AG09309 (cell line): ENCODE data around the gene CCDC40.
"Not testable (repeated sequence)": the region's sequence is repeated elsewhere in the genome, so short reads cannot be mapped to it uniquely, and the experiment has no call there.

Source experiments
- DNase-seq: peaks from one replicate; pipeline ENCODE4 v3.0.0-alpha.2; 2010; ENCODE audit warnings: low read depth
- H3K4me3 ChIP-seq: 2 replicates; pipeline ENCODE4 v1.5.1; 2011; ENCODE audit warnings: mild to moderate bottlenecking, low read depth, low read length, moderate library complexity; ENCODE audit not compliant: control insufficient read depth
- TF ChIP-seq, protein P1 (sequence below): IDR thresholded peaks from 2 replicates; pipeline ENCODE4 v1.5.1; 2011; ENCODE audit warnings: mild to moderate bottlenecking, low read depth, low read length, inconsistent platforms; ENCODE audit not compliant: insufficient read depth, control insufficient read depth; ENCODE audit errors: missing control alignments

The CCDC40 gene

DNA sequence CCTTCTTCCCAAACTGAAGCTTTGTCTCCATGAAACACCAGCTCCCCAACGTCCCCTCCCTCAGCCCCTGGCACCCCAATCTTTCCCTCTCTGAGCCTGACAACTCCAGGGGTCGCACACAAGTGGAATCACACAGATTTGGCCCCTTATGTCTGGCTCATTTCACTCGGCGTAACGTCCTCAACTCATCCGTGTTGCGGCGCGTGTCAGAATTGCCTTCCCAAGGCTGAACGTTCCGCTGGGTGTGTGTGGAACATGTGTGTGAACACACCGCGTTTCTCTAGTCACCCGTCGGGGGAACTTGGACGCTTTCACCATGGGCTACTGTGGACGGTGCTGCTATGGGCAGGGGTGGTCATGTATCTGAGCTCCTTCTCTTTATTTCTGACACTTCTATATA, 45.7 kb upstream of the CCDC40 start:
- DNase-seq: no peak
- H3K4me3 ChIP-seq: no peak overlapping the region
- TF ChIP-seq, protein P1, sequence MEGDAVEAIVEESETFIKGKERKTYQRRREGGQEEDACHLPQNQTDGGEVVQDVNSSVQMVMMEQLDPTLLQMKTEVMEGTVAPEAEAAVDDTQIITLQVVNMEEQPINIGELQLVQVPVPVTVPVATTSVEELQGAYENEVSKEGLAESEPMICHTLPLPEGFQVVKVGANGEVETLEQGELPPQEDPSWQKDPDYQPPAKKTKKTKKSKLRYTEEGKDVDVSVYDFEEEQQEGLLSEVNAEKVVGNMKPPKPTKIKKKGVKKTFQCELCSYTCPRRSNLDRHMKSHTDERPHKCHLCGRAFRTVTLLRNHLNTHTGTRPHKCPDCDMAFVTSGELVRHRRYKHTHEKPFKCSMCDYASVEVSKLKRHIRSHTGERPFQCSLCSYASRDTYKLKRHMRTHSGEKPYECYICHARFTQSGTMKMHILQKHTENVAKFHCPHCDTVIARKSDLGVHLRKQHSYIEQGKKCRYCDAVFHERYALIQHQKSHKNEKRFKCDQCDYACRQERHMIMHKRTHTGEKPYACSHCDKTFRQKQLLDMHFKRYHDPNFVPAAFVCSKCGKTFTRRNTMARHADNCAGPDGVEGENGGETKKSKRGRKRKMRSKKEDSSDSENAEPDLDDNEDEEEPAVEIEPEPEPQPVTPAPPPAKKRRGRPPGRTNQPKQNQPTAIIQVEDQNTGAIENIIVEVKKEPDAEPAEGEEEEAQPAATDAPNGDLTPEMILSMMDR: no peak

DNA sequence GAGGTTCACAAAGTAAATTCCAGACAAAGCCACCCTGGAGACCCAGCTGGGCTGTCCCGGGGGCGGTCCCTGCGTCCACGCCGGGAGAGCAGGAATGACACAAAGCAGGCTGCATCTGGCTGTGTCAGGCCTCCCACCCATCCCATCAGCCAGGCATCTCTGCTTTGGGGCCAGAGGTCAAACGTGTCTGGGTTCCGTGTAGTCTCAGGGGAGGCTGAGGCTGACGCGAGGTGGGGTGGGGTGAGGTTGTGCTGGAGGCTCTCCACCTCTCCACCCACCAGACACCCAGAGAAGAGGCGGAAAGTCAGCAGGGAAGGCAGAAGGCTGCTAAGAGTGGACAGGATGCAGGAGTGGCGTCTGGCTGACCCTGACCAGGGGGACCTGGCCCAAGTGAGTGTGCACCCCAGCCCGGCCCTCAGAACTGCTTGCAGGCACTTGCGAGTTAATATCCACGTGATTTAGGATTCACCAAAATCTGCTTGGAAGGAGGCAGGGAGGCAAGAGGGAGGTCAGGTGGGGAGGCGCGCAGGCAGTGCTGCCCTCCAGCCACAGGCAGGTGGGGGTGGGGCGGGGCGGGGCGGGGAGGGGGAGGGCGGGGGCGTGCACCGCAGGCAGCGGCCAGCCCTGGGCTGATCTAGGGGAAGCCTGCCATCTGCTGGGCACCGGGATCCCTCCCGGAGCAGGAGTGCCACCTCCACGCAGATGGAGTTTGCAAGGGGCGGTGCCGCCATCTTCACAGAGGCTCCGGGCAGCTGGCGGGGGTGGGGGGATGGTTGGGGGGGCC, 45.1 kb upstream of the CCDC40 start:
- DNase-seq: peak; percentile 25
- H3K4me3 ChIP-seq: peak overlapping the region; percentile 57
- TF ChIP-seq, protein P1: peak; percentile 73

DNA sequence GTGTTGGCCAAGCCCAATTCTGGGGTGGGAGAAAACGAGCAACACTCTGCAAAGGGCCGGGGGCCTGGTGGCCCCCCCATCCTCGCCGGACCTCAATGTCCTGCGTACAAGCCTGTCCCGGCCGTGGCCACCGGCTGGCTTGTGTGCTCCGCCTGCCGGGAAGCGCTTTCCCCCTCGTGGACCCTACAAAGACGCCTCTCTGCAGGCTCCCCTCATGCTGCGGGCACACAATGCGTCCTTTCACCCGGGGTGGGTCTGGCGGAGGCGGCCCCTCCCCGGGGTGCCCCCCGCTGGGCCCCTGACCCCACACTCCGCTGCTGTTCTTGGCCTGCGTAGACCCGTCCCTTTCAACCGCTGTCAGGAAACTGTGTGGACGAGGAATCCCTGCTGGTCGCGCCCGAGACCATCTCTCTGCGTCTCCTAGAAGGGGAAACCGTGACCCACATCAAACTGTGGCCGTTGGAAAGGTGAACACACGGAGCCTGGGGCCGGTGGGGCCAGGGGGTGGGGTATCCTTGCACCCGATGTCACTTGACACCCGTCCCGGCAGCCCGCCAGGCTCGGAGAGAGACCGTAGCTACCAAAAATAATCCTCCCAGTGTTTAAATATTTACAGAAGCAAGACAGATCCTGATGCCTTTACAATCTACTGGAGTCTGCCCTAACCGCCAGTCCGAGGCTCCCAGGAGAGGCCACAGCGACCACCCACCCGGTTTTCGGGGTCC, 44.4 kb upstream of the CCDC40 start:
- H3K4me3 ChIP-seq: peak overlapping the region; percentile 57
- DNase-seq: no peak
- TF ChIP-seq, protein P1: no peak

DNA sequence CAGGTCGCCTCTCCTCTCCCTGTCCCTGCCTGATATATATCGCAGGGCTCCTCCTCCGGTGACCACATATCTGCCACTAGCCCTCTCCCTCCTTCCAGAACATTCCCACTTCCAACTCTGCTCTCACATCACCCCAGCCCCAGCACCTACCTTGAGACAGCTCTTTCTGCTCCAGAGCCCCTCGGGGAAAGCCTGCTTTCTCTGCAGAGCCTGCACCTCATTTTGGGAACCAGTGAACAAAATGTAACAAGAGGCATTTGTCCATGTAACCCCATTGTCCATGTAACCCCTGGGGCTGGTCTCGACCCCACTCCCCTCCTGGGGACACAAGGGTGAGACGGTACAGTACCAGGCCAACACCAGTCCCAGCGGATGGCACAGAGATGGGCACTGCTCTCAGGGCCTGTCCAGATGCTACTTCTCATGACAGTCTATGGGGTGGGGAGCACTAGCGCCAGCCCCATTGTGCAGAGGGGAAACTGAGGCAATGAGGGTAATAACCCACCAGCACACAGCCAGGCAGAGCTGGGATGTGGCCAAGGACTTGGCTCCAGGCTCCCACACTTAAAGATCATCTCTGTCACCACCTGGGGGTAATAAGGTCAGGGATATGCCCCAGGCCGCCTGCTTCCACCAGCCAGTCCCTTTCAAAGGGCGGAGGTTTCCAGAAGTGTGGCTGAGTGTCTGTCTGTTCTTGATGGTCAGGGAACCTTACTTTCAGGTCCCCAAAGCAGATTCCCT, 43.6 kb upstream of the CCDC40 start:
- TF ChIP-seq, protein P1: no peak
- H3K4me3 ChIP-seq: no peak overlapping the region
- no peak for DNase-seq

DNA sequence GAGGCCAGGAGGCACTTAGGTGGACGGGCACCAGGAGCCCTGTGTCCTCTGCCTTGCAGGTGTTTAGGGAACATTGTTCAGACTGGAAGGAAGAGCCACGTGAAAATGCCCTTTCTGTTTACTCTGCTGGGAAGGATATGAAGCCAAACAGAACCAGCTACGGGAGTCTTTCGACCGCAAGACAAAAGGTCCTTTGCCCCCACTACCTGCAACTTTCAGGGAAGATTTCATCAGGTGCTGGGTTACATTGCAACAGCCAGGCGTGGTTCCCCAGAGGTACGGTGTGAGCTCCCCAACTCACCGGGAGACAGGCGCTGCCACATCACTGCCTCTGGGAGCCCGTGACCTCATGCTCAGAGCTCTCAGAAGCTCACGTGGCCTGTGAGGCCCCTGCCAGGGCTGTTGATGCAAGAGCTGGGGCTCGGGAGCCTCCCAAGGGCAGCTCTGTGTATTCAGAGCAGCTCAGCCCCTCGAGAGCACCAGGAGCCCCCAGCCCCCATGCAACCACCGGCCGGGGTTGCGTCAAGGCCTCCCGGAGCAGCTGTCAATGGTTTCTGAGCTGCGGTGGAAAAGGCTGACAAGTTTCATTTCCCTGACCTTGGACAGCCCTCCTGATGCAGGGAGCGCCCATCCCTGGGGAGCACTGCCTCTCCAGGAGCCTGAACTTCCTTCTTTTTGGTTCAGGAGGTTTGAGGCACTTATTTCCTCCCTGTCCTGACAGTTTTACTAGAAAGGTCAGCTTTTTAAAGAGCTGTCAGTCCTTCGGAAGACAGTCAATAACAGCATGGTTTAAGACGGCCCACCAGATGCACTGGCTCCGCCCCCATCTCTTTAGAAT, 42.8 kb upstream of the CCDC40 start:
- H3K4me3 ChIP-seq: no peak overlapping the region
- TF ChIP-seq, protein P1: no peak
- DNase-seq: no peak

DNA sequence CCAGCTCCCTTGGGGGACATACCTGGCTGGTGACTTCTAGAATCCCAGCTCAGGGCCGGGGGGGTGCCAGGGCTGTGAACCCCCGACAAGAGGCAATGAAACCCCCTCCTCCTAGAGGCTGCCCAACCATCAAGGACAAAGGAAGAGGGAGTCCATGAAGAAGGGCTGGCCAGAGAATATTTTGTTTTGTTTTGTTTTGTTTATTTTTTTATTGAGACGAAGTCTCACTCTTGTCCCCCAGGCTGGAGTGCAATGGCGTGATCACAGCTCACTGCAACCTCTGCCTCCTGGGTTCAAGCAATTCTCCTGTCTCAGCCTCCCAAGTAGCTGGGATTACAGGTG, 42.2 kb upstream of the CCDC40 start:
- not testable (repeated sequence) for H3K4me3 ChIP-seq, DNase-seq
